Astrocyte of the spinal cord (primary cell): Measurements from ENCODE around the gene MYEF2.
A peak's percentile ranks its signal among the peaks of the same experiment; 100 is the strongest.

Experiments
- DNase-seq: peaks from one replicate; pipeline ENCODE4 v3.0.0; 2011; ENCODE audit warnings: low read depth, low spot score
- H3K4me3 ChIP-seq: 2 replicates; pipeline ENCODE4 v1.5.1; 2011; ENCODE audit warnings: low read depth, mild to moderate bottlenecking, low read length, moderate library complexity
- CTCF ChIP-seq: IDR thresholded peaks from 2 replicates; pipeline ENCODE4 v1.5.1; 2012; ENCODE audit warnings: low read depth, mild to moderate bottlenecking, low read length, inconsistent platforms
- in situ Hi-C: cut with HindIII; loops from 2 replicates; pipeline ENCODE4 v1.10.0; 2017; ENCODE audit warnings: low sequenced_read_pairs

The MYEF2 gene

GRCh38 chr15:48178648-48178931 is 495 bp upstream of the MYEF2 start:
- TF ChIP-seq CTCF, result no peak
- DNase-seq, result no peak
- H3K4me3 ChIP-seq, result peak overlapping the region; percentile 58
- in situ Hi-C loops, result no loop called here

GRCh38 chr15:48177383-48177765 is 721 bp downstream of the MYEF2 start:
- no peak for TF ChIP-seq CTCF
- in situ Hi-C loops, result no loop called here
- peak overlapping the region; percentile 58 for H3K4me3 ChIP-seq
- peak; percentile 80 for DNase-seq

GRCh38 chr15:48176957-48177356 is 1.1 kb downstream of the MYEF2 start:
- DNase-seq, result no peak
- in situ Hi-C loops, result no loop called here
- peak overlapping the region; percentile 58 for H3K4me3 ChIP-seq
- no peak for TF ChIP-seq CTCF

GRCh38 chr15:48176112-48176511 is 2.0 kb downstream of the MYEF2 start:
- no peak overlapping the region for H3K4me3 ChIP-seq
- TF ChIP-seq CTCF, result no peak
- in situ Hi-C loops, result no loop called here
- DNase-seq, result peak; percentile 17

- no peak for DNase-seq
- in situ Hi-C loops, result no loop called here
- no peak overlapping the region for H3K4me3 ChIP-seq
- no peak for TF ChIP-seq CTCF
Observed at GRCh38 chr15:48175126-48175525, 3.0 kb downstream of the MYEF2 start.

- TF ChIP-seq CTCF, result no peak
- DNase-seq, result no peak
- H3K4me3 ChIP-seq, result no peak overlapping the region
- in situ Hi-C loops, result no loop called here
Observed at GRCh38 chr15:48170981-48171380, 7.1 kb downstream of the MYEF2 start.

GRCh38 chr15:48168616-48169015 is 9.5 kb downstream of the MYEF2 start:
- H3K4me3 ChIP-seq, result no peak overlapping the region
- in situ Hi-C loops, result no loop called here
- no peak for DNase-seq
- TF ChIP-seq CTCF, result no peak
